ENCODE results near the gene LRRTM4. TPM values are rescaled to one million over a fixed set of nuclear protein-coding genes. Genes with fewer than 3 reads are reported as not detected.

LRRTM4 gene
- total and polyA plus RNA-seq, 4 donors = 0.52 to 2.7 TPM; not detected in 2

DNA sequence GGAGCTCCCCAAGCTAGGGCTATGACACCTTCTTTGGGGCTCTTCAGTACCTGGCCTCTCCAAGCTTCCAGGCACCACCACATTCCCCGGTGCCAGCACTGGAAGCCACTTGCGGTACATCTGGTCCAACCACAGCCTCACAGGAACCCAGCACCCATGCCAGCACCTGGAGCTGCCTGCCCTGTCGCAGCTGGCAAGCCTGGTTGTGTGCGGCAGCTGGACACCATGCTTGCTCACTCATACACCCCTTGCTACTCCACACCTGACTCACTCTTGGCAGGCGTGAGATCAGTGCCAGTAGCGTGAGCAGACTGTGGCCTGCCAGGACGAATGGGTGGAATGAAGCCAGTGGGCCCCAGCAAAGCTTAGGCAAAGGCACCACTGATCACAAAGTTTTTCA lies 34.0 kb downstream of the LRRTM4 start:
- no peaks in the 10 kb centered on the region for H3K36me3 ChIP-seq (ENCODE audit: control insufficient read depth in 1 of 2, insufficient read depth in 2 of 2, low read length in 1 of 2)
- no peak overlapping the region for H3K4me3 ChIP-seq (ENCODE audit: low read length in 2 of 2)
- no peak overlapping the region for H3K27ac ChIP-seq (ENCODE audit: low read depth in 1 of 2, low read length in 2 of 2)
- 86 to 92% methylated on average over 7 of the region's 7 CpGs for WGBS, 2 donors
- no peak for ATAC-seq (ENCODE audit: low FRiP score)
- no peaks in the 10 kb centered on the region for H3K9me3 ChIP-seq (ENCODE audit: control insufficient read depth, low read length)
- H3K27me3 ChIP-seq (ENCODE audit: control insufficient read depth in 1 of 2, insufficient read depth in 2 of 2, low read length in 1 of 2) = no peaks in the 10 kb centered on the region
- no peaks in the 10 kb centered on the region for H3K4me1 ChIP-seq (ENCODE audit: control insufficient read depth in 1 of 2, insufficient read depth in 2 of 2, low read length in 2 of 2)
- intact Hi-C loops (cut with DNase I) = no loop called here
- no peak for DNase-seq

DNA sequence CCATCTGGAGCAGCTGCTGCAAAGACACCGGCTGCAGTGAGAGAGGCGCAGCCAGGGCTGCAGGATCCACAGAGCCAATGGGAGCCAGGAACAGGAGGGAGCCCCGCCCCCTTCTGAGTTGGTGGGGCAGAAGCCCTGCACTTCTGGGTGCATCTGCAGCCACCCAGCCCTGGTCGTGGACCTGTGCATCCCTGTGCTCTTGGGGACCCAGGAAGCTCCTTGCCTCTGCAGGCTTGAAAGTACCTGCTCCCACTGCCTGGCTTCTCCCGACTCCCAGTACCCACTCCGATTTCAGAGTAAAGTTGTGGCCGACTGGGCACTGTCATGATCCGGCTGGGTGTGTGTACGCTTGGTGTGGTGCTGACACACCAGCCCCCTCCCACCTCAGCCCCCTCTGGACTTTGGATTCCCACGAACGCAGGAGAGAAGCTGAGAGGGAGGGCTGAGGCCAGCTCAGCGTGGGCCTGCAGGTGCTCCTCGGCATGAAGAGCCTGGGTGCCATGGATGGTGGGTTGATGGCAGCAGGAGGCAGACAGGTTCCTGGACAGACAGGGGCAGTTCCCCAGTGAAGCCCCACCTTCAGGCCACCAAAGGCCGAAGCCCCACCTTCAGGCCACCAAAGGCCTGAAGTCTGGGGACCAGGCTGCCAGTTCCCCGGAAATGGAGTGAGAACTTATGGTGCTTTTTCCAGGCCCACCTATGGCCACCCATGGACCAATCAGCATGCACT lies 34.9 kb downstream of the LRRTM4 start:
- no peaks in the 10 kb centered on the region for H3K36me3 ChIP-seq (ENCODE audit: control insufficient read depth in 1 of 2, insufficient read depth in 2 of 2, low read length in 1 of 2)
- H3K9me3 ChIP-seq (ENCODE audit: control insufficient read depth, low read length) = no peaks in the 10 kb centered on the region
- no peaks in the 10 kb centered on the region for H3K27me3 ChIP-seq (ENCODE audit: control insufficient read depth in 1 of 2, insufficient read depth in 2 of 2, low read length in 1 of 2)
- ATAC-seq (ENCODE audit: low FRiP score) (peak; percentile 15), DNase-seq (no peak)
- no peak overlapping the region for H3K4me3 ChIP-seq (ENCODE audit: low read length in 2 of 2)
- intact Hi-C loops (cut with DNase I) = no loop called here
- 86 to 91% methylated on average over 15 of the region's 15 CpGs for WGBS, 2 donors
- no peak overlapping the region for H3K27ac ChIP-seq (ENCODE audit: low read depth in 1 of 2, low read length in 2 of 2)
- H3K4me1 ChIP-seq (ENCODE audit: control insufficient read depth in 1 of 2, insufficient read depth in 2 of 2, low read length in 2 of 2) = no peaks in the 10 kb centered on the region

DNA sequence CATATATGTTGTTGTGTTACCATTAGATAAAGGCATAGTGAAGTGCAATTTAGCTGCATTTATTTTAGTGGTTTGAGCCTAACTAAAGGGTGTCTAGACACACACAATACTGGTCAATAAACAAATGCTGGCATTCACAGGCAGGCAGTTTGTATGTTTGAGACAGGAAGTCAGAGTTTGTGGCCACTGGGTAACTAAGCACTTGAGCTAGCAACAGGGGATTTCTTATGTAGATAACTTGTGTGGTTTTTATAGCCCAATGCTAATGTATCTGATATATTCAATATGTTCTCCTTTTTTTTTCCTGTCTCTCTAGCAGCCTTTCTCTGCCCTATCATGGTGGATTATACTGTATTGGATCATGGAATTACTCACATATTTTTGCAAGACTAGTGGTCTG lies 38.1 kb downstream of the LRRTM4 start:
- H3K27me3 ChIP-seq (ENCODE audit: control insufficient read depth in 1 of 2, insufficient read depth in 2 of 2, low read length in 1 of 2) = no peaks in the 10 kb centered on the region
- H3K4me1 ChIP-seq (ENCODE audit: control insufficient read depth in 1 of 2, insufficient read depth in 2 of 2, low read length in 2 of 2) = no peaks in the 10 kb centered on the region
- no peak overlapping the region for H3K4me3 ChIP-seq (ENCODE audit: low read length in 2 of 2)
- intact Hi-C loops (cut with DNase I) = no loop called here
- no peak overlapping the region for H3K27ac ChIP-seq (ENCODE audit: low read depth in 1 of 2, low read length in 2 of 2)
- ATAC-seq (ENCODE audit: low FRiP score) (no peak), DNase-seq (no peak)
- no peaks in the 10 kb centered on the region for H3K36me3 ChIP-seq (ENCODE audit: control insufficient read depth in 1 of 2, insufficient read depth in 2 of 2, low read length in 1 of 2)
- no peaks in the 10 kb centered on the region for H3K9me3 ChIP-seq (ENCODE audit: control insufficient read depth, low read length)

DNA sequence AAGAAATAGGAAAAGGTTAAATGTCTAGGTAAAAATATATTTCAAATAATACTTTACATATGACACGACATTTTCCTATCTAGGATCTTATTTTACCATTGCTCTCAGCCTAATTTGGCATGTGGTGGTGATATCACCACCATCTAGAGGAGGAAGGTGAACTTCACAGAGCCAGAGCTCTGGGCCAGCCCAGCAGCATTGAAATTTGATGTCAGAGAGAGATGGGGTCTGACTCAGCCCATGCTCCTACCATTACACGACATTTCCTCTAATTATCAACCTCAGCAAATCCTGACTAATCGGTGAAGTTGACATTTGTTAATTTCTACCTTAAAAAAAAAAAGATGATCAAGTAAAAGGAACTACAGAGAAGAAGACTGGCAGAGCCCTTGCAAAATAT lies 42.3 kb downstream of the LRRTM4 start:
- no peak for DNase-seq
- no peak for ATAC-seq (ENCODE audit: low FRiP score)
- Histone ChIP-seq H3K4me3 (ENCODE audit: low read length in 2 of 2) (no peak overlapping the region), H3K27ac (ENCODE audit: low read depth in 1 of 2, low read length in 2 of 2) (no peak overlapping the region), H3K9me3 (ENCODE audit: control insufficient read depth, low read length) (no peaks in the 10 kb centered on the region), H3K36me3 (ENCODE audit: control insufficient read depth in 1 of 2, insufficient read depth in 2 of 2, low read length in 1 of 2) (no peaks in the 10 kb centered on the region), H3K27me3 (ENCODE audit: control insufficient read depth in 1 of 2, insufficient read depth in 2 of 2, low read length in 1 of 2) (no peaks in the 10 kb centered on the region), H3K4me1 (ENCODE audit: control insufficient read depth in 1 of 2, insufficient read depth in 2 of 2, low read length in 2 of 2) (no peaks in the 10 kb centered on the region)
- 63 to 72% methylated on average over 3 of the region's 3 CpGs for WGBS, 2 donors
- intact Hi-C loops (cut with DNase I) = no loop called here

DNA sequence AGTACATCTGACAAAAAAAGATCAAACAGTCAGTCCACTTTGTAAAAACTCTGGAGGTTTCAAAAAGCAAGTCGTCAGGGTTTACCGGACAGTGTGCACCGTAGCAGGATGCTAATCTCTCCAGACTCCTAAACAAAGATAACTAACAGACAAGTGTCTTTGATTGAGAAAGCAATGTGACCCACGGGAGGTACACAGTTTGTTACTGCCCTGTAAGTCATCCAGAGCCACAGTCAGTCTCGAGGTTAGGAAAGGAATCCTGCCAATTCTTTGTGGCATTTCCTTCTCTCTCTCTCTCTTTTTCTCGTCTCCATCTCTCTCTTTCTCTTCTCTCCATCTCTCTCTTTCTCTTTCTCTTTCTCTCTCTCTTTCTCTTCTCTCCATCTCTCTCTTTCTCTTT lies 42.8 kb downstream of the LRRTM4 start:
- Histone ChIP-seq H3K27me3 (ENCODE audit: control insufficient read depth in 1 of 2, insufficient read depth in 2 of 2, low read length in 1 of 2) (no peaks in the 10 kb centered on the region), H3K9me3 (ENCODE audit: control insufficient read depth, low read length) (no peaks in the 10 kb centered on the region), H3K27ac (ENCODE audit: low read depth in 1 of 2, low read length in 2 of 2) (no peak overlapping the region), H3K4me1 (ENCODE audit: control insufficient read depth in 1 of 2, insufficient read depth in 2 of 2, low read length in 2 of 2) (no peaks in the 10 kb centered on the region), H3K36me3 (ENCODE audit: control insufficient read depth in 1 of 2, insufficient read depth in 2 of 2, low read length in 1 of 2) (no peaks in the 10 kb centered on the region), H3K4me3 (ENCODE audit: low read length in 2 of 2) (no peak overlapping the region)
- WGBS, 2 donors = 20 to 21% methylated on average over 6 of the region's 6 CpGs
- intact Hi-C loops (cut with DNase I) = no loop called here
- ATAC-seq (ENCODE audit: low FRiP score) (no peak), DNase-seq (no peak)

DNA sequence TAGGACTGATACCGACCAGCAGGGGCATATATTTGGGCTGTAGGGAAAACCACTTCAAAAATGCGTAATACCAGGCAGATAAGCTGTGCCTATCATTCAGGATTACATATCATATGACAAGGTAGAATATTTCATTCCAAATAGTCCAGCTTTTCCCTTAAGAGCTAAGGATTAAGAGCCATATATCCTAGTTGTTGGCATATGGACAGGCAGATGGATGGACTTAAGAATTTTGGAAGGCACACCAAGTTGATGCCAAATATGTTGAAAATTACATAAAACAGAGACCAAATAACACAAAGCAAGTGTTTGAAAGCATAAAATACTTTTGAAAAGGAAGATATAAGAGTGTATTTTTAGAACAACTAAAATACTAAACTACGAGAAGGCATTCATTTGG lies 52.1 kb downstream of the LRRTM4 start:
- WGBS, 2 donors = 66 to 69% methylated on average over 3 of the region's 3 CpGs
- Histone ChIP-seq H3K27me3 (ENCODE audit: control insufficient read depth in 1 of 2, insufficient read depth in 2 of 2, low read length in 1 of 2) (no peaks in the 10 kb centered on the region), H3K36me3 (ENCODE audit: control insufficient read depth in 1 of 2, insufficient read depth in 2 of 2, low read length in 1 of 2) (no peaks in the 10 kb centered on the region), H3K9me3 (ENCODE audit: control insufficient read depth, low read length) (no peaks in the 10 kb centered on the region), H3K27ac (ENCODE audit: low read depth in 1 of 2, low read length in 2 of 2) (no peak overlapping the region), H3K4me1 (ENCODE audit: control insufficient read depth in 1 of 2, insufficient read depth in 2 of 2, low read length in 2 of 2) (no peaks in the 10 kb centered on the region), H3K4me3 (ENCODE audit: low read length in 2 of 2) (no peak overlapping the region)
- DNase-seq = no peak
- intact Hi-C loops (cut with DNase I) = no loop called here
- no peak for ATAC-seq (ENCODE audit: low FRiP score)

DNA sequence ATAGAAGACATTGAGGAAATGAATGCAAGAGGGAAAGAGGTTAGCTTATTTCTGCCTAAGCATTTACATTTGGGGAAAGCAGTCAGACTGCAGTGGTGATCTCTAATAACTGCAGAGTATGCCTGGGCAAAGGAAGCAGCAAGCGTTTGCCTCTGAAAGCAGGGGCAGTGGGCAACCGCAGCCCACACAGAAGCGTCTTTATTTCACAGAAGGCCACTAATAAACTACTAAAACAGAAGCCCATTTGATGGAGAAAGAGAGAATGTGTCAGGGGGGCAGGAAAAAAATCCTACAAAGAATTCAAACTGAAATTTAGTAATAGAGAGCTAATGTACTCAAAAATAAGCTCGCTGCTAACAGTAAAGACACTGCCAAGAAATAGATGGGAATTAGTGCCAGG lies 53.1 kb downstream of the LRRTM4 start:
- no peak for ATAC-seq (ENCODE audit: low FRiP score)
- intact Hi-C loops (cut with DNase I) = no loop called here
- 86% methylated on average over 4 of the region's 4 CpGs for WGBS, 2 donors
- no peak for DNase-seq
- no peak overlapping the region for H3K4me3 ChIP-seq (ENCODE audit: low read length in 2 of 2)
- H3K27ac ChIP-seq (ENCODE audit: low read depth in 1 of 2, low read length in 2 of 2) = no peak overlapping the region
- no peaks in the 10 kb centered on the region for H3K36me3 ChIP-seq (ENCODE audit: control insufficient read depth in 1 of 2, insufficient read depth in 2 of 2, low read length in 1 of 2)
- no peaks in the 10 kb centered on the region for H3K9me3 ChIP-seq (ENCODE audit: control insufficient read depth, low read length)
- H3K27me3 ChIP-seq (ENCODE audit: control insufficient read depth in 1 of 2, insufficient read depth in 2 of 2, low read length in 1 of 2) = no peaks in the 10 kb centered on the region
- H3K4me1 ChIP-seq (ENCODE audit: control insufficient read depth in 1 of 2, insufficient read depth in 2 of 2, low read length in 2 of 2) = no peaks in the 10 kb centered on the region

DNA sequence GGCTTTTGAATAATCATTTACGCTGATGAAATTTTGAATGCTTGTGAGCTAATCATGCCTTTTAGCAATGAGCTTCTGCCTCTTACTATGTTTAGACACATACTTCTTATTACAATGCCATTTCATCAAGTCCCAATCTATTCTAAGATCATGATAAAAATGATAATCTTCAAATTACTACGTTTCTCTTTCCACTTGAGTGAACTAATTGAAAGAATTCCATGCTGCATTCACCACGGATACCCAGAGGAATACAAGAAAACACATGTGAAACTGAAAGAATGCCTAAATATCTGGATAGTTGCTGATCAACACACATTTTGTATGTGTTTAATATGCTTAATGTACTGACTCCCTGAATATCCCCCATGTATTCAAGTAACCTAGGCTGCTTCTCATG lies 62.3 kb downstream of the LRRTM4 start:
- H3K36me3 ChIP-seq (ENCODE audit: control insufficient read depth in 1 of 2, insufficient read depth in 2 of 2, low read length in 1 of 2) = no peaks in the 10 kb centered on the region
- WGBS, 2 donors = 49 to 53% methylated on average over 3 of the region's 3 CpGs
- H3K4me3 ChIP-seq (ENCODE audit: low read length in 2 of 2) = no peak overlapping the region
- intact Hi-C loops (cut with DNase I) = no loop called here
- H3K27me3 ChIP-seq (ENCODE audit: control insufficient read depth in 1 of 2, insufficient read depth in 2 of 2, low read length in 1 of 2) = no peaks in the 10 kb centered on the region
- ATAC-seq (ENCODE audit: low FRiP score) (no peak), DNase-seq (no peak)
- H3K27ac ChIP-seq (ENCODE audit: low read depth in 1 of 2, low read length in 2 of 2) = no peak overlapping the region
- no peaks in the 10 kb centered on the region for H3K4me1 ChIP-seq (ENCODE audit: control insufficient read depth in 1 of 2, insufficient read depth in 2 of 2, low read length in 2 of 2)
- no peaks in the 10 kb centered on the region for H3K9me3 ChIP-seq (ENCODE audit: control insufficient read depth, low read length)

DNA sequence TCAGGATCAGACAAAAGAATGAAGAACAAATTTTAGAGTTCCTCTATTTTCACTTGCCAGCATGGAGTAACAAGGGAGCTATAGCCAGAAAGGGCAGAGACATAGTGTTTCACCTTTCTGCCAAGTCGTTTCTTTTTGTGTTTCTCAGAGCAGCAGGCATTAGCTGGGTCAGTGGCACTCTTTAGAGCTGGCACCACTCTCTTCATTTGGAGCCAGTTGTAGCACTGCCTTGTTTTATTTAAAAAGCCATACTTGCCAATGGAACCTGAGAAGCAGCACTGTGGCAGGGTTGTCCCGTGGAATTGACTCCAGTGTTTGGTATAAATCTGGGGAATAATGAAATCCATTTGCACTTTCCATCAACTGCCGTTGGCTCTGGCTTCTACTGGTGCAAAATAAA lies 64.0 kb downstream of the LRRTM4 start:
- no peaks in the 10 kb centered on the region for H3K36me3 ChIP-seq (ENCODE audit: control insufficient read depth in 1 of 2, insufficient read depth in 2 of 2, low read length in 1 of 2)
- H3K27me3 ChIP-seq (ENCODE audit: control insufficient read depth in 1 of 2, insufficient read depth in 2 of 2, low read length in 1 of 2) = no peaks in the 10 kb centered on the region
- 11 to 18% methylated on average over 3 of the region's 3 CpGs for WGBS, 2 donors
- no peak for ATAC-seq (ENCODE audit: low FRiP score)
- no peak for DNase-seq
- no peak overlapping the region for H3K27ac ChIP-seq (ENCODE audit: low read depth in 1 of 2, low read length in 2 of 2)
- intact Hi-C loops (cut with DNase I) = no loop called here
- H3K4me3 ChIP-seq (ENCODE audit: low read length in 2 of 2) = no peak overlapping the region
- H3K4me1 ChIP-seq (ENCODE audit: control insufficient read depth in 1 of 2, insufficient read depth in 2 of 2, low read length in 2 of 2) = no peaks in the 10 kb centered on the region
- no peaks in the 10 kb centered on the region for H3K9me3 ChIP-seq (ENCODE audit: control insufficient read depth, low read length)

All from aorta (tissue), 5 donors.